ENCODE measurements around the gene OR6C74. TPM values are rescaled to one million over a fixed set of nuclear protein-coding genes. Genes with fewer than 3 reads are reported as not detected.

The OR6C74 gene
- total RNA-seq (not detected), polyA plus RNA-seq (not detected)
- long read RNA-seq, donor 1 = 0 reads
- long read RNA-seq, donor 2 = 0 reads
- long read RNA-seq, donor 3 = 0 reads
- long read RNA-seq, donor 4 = 0 reads
- long read RNA-seq, donor 5 = 0 reads
- long read RNA-seq, donor 6 = 0 reads
- long read RNA-seq, donor 7 = 0 reads
- long read RNA-seq, donor 8 = 0 reads
- long read RNA-seq, donor 9 = 0 reads
- long read RNA-seq, donor 10 = 0 reads

DNA sequence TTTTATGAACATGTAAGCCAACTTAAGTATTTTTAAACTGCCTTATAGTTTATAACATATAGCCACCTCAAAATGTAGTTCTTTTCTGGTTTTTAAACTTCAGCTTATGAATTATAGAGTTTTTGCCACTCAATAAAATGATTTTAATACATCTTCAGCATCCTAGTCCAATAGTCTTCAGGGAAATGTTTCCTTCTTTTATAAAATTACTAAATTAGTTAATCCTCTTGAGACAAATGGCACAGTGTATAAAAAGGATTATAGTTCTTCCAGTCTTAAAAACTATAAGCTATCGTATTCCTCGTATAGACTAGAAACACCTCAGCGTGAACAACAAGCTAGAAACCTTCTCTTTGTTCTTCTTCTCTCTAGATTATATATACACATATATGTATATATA lies at the start of gene OR6C74:
Gene OR6C74, plus strand, starts transcription at position 301 of the 400 bp plus-strand sequence. CDS start 2,679 bp downstream, outside the sequence.
- H3K36me3 ChIP-seq = no peaks in the 10 kb centered on the region
- H3K9me3 ChIP-seq = no peaks in the 10 kb centered on the region
- H3K27ac ChIP-seq = no peak within 1 kb of the TSS
- H3K27me3 ChIP-seq = no peaks in the 10 kb centered on the region
- whole genome bisulfite sequencing, 5 donors = 90 to 93% (median 91%) methylated on average over 3 of the region's 3 CpGs
- TF ChIP-seq, protein P1, sequence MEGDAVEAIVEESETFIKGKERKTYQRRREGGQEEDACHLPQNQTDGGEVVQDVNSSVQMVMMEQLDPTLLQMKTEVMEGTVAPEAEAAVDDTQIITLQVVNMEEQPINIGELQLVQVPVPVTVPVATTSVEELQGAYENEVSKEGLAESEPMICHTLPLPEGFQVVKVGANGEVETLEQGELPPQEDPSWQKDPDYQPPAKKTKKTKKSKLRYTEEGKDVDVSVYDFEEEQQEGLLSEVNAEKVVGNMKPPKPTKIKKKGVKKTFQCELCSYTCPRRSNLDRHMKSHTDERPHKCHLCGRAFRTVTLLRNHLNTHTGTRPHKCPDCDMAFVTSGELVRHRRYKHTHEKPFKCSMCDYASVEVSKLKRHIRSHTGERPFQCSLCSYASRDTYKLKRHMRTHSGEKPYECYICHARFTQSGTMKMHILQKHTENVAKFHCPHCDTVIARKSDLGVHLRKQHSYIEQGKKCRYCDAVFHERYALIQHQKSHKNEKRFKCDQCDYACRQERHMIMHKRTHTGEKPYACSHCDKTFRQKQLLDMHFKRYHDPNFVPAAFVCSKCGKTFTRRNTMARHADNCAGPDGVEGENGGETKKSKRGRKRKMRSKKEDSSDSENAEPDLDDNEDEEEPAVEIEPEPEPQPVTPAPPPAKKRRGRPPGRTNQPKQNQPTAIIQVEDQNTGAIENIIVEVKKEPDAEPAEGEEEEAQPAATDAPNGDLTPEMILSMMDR (IDR thresholded peaks at IDR 0.05) = no peak
- TF ChIP-seq POLR2AphosphoS5 (IDR thresholded peaks at IDR 0.05) (no peak), POLR2A (IDR thresholded peaks at IDR 0.05) (no peak), EP300 (IDR thresholded peaks at IDR 0.05) (no peak)
- no peak within 1 kb of the TSS for H3K4me3 ChIP-seq
- no peak for DNase-seq
- intact Hi-C loops (cut with DNase I; ENCODE audit: low total_unique reads) = no loop called here
- H3K4me1 ChIP-seq = no peaks in the 10 kb centered on the region

- H3K4me3 ChIP-seq = no peak within 1 kb of the TSS
- TF ChIP-seq POLR2A (IDR thresholded peaks at IDR 0.05) = no peak
- TF ChIP-seq, protein P1 (IDR thresholded peaks at IDR 0.05) = no peak
- TF ChIP-seq POLR2AphosphoS5 (IDR thresholded peaks at IDR 0.05) = no peak
- no peak for TF ChIP-seq EP300 (IDR thresholded peaks at IDR 0.05)
- 80 to 87% (median 82%) methylated on average over 2 of the region's 2 CpGs for WGBS, 5 donors
- H3K27me3 ChIP-seq = no peaks in the 10 kb centered on the region
- H3K36me3 ChIP-seq = no peaks in the 10 kb centered on the region
- no peaks in the 10 kb centered on the region for H3K4me1 ChIP-seq
- DNase-seq = no peak
- no peak within 1 kb of the TSS for H3K27ac ChIP-seq
- intact Hi-C loops (cut with DNase I; ENCODE audit: low total_unique reads) = no loop called here
- no peaks in the 10 kb centered on the region for H3K9me3 ChIP-seq
Observed at GRCh38 chr12:55220725-55221124, 23.7 kb upstream of the OR6C74 start, which contains the start of gene OR10A7. OR10A7 (plus strand) TSS chr12:55221025; CDS start chr12:55221025, 0 bp downstream.

GRCh38 chr12:55226523-55226922 lies 17.9 kb upstream of the OR6C74 start:
- intact Hi-C loops (cut with DNase I; ENCODE audit: low total_unique reads) = no loop called here
- no peak for DNase-seq
- no peaks in the 10 kb centered on the region for H3K27me3 ChIP-seq
- H3K27ac ChIP-seq = no peak overlapping the region
- whole genome bisulfite sequencing, 5 donors = 59 to 100% (median 77%) methylated on average over 1 of the region's 1 CpG
- H3K9me3 ChIP-seq = no peaks in the 10 kb centered on the region
- no peaks in the 10 kb centered on the region for H3K4me1 ChIP-seq
- no peaks in the 10 kb centered on the region for H3K36me3 ChIP-seq
- no peak overlapping the region for H3K4me3 ChIP-seq
- TF ChIP-seq POLR2AphosphoS5 (IDR thresholded peaks at IDR 0.05) (no peak), POLR2A (IDR thresholded peaks at IDR 0.05) (no peak), EP300 (IDR thresholded peaks at IDR 0.05) (no peak)
- TF ChIP-seq, protein P1 (IDR thresholded peaks at IDR 0.05) = no peak

DNA sequence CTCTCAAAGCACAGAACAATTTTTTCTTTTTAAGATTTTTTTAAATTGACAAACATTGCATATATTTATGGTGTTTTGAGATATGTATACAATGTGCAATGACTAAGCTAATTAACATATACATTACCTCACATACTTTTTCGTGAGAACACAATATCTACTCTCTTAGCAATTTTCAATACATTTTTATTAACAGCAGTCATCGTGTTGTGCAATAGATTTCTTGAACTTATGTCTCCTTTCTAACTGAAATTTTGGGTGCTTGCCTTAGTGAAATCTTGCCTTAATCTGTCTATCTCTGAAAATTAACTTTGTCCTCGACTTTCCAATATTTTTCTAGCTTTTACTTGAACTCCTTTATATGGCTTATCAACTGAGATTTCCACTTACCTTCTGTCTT lies 16.8 kb upstream of the OR6C74 start:
- TF ChIP-seq POLR2AphosphoS5 (IDR thresholded peaks at IDR 0.05) = no peak
- no peak for TF ChIP-seq EP300 (IDR thresholded peaks at IDR 0.05)
- TF ChIP-seq, protein P1 (IDR thresholded peaks at IDR 0.05) = no peak
- TF ChIP-seq POLR2A (IDR thresholded peaks at IDR 0.05) = no peak
- DNase-seq = no peak
- Histone ChIP-seq H3K9me3 (no peaks in the 10 kb centered on the region), H3K4me1 (no peaks in the 10 kb centered on the region), H3K4me3 (no peak overlapping the region), H3K36me3 (no peaks in the 10 kb centered on the region), H3K27ac (no peak overlapping the region), H3K27me3 (no peaks in the 10 kb centered on the region)
- intact Hi-C loops (cut with DNase I; ENCODE audit: low total_unique reads) = no loop called here
- 36 to 41% (median 40%) methylated on average over 3 of the region's 3 CpGs for WGBS, 5 donors
